ENCODE results near the gene NLRP1.

Gene NLRP1

DNA sequence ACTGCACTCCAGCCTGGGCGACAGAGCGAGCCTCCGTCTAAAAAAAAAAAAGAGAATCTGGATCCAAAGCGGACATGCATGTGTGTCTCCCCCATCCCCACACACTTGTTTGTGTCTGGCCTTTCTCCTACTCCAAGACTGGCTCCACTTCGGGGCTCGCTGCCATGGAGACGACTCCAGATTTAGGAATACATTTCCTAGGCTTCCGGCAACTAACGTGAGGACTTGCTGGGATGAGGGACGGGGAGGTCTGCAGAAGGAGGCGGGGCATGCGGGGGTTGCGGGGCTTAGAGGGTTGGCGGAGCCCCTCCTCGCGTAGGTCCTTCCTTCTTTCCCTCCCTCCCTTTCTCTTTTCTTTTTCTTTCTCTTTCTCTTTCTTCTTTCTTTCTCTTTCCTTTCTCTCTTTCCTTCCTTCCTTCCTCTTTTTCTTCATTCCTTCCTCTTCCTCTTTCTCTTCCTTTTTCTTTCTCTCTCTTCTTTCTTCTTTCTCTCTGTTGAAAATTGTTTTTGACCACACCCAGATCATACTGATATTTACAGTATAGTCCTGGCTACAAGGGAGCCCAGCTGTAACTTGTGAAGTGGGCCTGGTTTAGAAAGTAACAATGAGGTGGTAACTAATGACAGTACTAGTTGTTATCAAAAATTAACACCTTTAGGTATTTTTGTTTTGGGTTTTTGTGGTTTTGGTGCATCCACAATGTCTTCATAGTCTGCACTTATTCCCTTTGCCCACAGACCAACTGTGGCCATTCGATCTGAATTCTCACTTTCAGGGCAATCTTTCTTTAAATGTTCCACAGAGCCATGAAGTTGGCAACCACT is 72.7 kb downstream of the NLRP1 start:
- no peak for DNase-seq

DNA sequence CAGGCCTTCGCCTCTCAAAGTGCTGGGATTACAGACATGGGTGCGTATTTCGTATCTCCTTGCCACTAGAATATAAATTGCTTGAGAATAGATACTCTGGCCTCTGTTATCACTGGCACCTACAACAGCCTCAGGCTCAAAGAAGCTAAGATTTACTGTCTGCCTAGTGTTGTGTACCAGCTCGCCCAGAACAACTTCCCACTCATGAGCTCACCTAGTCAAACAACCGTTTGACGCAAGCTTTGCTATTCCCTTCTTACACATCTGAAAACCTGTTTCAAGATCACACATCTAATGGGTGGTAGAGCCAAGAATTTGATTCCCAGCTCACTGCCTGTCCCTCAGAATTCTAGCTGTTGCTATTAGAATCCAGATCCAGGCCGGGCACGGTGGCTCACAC is 73.5 kb downstream of the NLRP1 start:
- DNase-seq = no peak

DNA sequence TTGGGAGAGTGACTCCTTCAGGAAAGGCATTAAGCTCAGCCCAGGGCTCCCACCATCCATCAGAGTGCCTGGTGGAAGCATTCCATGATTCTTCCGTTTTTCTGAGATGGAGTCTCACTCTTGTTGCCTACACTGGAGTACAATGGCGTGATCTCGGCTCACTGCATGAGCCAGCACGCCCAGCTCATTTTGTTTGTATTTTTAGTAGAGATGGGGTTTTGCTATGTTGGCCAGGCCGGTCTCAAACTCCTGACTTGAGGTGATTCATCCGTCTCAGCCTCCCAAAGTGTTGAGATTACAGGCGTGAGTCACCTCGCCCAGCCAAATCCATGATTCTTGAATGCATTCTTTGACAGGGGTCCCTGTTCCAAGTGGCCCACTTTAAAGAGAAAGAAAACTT is 74.8 kb downstream of the NLRP1 start:
- no peak for DNase-seq

DNA sequence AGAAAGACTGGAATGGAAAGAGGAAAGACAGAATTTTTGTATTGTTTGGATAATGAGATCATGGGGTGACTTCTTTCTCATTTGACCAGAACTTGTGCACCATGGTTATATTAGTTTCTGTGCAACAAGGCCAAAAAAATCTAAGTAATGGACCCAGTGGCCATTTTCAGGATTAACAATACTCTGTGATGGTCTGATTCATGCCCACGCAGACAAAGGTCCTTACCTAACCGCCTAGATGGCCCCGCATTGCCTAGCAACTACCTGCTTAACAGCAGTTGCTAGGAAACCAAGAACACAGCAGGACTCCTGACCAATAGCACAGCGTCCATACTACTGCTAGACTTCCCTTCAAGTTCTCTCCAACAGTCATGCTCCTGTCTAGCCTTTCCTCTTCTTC is 75.5 kb downstream of the NLRP1 start:
- no peak for DNase-seq

DNA sequence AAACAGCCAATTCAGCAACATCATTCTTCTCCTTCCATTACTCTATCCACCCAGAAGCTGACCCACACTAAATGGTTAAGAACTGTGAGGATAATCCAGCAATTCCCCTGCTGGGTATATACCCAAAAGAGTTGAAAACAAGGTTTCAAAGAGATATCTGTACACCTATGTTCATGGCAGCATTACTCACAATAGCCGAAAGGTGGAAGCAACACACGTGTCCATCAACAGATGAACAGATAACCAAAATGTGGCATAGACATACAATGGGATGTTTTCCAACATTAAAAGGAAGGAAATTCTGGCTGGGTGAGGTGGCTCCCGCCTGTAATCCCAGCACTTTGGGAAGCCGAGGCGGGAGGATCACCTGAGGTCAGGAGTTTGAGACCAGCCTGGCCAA is 78.0 kb downstream of the NLRP1 start:
- DNase-seq = no peak

DNA sequence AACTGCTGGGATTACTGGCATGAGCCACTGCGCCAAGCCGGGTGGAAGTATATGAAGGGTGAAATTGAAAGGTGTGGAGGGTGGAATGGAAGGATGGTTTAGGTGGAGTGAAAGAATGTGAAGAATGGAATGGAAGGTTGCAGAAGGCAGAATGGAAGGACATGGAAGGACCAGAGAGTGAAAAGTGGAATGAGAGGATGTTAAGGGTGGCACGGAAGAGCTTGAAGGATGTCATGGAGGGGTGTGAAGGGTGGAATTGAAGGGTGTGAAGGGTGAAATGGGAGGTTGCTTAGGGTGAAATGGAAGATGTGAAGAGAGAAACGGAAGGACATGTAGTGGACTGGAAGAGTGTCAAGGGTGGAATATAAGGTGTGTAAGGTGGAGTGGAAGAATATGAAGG is 81.8 kb downstream of the NLRP1 start:
- no peak for DNase-seq

DNA sequence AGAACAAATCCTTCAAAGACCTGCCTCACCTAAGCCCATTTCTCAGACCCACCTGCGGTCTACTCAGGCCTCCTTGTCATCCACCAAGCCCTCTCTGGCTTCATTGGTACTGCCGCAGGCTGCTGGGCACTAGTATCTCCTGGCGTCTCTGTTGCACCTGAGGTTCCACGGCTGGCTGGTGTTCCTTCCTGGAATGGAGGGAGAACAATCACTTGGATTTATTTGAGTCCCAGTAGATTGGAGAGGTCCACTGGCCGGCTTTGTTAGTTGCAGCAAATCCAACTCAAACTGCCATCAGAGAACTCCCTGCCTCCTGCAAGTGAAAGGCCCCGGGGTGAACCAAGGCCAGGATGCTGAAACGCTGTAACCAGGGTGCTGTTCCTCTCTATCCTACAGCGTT is 82.6 kb downstream of the NLRP1 start:
- DNase-seq = no peak

DNA sequence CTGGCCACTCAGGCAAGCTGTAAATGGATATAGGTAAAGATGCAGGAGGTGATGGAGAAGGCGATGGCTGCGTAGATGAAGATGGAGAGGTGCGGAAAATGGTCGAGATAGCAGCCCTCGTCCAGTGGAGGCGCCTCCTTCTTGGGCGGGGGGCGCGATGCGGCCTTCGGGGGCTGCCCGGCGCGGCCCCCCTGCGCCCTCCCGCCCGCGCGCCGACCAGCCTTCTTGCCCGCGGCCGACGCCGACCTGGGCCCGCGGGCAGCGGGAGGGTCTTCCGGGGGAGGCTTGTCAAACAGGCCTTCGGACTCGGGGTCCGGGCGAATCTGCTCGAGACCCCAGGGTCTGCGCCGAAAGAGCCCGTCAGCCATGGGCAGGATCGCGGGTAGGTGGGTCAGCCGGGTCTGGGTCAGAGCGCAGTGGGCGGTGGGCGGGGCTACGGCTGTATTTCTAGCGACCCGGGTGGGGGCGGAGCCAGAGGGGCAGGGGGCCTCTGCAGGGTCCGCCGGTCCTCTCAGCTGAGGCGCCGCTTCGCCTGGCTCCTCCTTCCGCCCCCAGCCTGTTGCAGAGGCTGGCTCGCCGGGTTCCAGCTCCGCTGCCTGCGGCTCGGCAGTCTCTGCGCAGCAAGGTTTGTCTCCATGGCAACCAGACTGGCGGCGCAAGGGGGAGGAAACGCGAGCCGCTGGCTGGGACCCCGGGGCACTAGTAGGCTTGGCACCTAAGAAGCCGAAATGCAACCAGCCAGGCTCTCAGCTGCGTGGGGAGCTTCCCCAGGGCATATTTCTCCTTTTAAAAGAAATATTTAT is 83.5 kb downstream of the NLRP1 start:
- peak; percentile 85 to 88 for DNase-seq

DNA sequence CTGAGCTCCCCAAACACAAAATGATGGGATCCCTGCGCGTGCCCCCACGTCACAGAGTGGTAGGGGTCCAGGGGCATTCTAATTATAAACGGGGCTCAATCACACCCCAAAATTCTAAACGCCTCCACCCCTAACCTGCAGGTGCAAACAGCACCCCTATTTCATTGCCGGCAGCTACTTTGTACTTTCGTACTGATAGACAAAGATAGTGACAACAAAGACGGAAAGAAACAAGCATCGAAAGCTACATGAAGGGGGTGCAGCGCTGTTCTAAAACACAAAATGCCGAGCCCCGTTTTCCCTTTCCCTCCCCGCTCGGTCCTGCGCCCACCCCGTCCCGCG is 84.1 kb downstream of the NLRP1 start:
- no peak for DNase-seq

DNA sequence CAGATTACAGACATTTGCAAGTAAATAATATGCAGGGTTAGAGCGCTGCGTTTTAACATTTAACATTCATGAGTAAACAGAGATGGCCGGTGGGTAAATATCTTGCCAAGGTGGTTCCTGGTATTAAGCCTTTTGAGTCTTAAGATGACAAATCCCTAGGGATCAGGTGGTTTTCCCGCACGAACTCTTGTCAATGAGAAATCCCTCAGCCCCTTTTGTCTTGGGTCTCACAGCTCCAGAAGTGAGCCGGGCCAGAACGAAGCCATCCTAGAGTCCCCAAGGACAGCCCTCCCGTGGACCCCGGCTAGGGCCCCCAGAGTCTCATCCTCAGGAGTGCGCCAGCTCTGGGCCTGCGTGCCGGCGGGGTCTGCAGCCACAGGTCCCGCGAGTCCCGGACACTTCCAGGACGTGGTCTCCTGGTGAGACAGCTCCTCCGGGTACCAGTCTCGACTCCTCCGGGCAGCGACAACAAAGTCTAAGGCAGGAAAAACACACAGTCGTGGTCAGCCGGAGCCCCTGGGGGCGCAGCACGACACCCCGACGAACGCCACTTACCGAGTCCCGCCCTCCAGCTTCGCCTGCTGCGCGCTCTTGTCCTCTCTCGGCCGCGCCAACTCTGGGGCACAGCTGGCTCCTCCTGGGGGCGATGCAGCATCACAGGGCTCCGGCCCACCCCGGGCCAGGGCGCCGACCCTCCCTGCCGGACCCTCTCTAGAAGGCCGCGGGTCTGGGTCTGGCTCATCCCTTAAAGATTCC is 84.7 kb downstream of the NLRP1 start:
- no peak for DNase-seq

DNA sequence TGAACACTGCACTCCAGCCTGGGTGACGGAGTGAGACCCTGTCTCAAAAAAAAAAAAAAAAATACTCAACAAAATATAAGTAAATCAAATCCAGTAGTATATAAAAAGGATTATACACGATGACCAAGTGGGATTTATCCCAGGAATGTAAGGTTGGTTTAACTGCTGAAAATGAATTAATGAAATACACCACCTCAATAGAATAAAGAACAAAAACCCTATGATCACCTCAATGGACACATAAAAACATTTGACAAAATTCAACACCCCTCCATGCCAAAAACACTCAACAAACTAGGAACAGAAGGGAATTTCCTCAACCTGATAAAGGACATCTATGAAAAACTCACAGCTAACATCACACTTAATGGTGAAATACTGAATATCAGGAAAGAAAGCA is 91.3 kb downstream of the NLRP1 start:
- no peak for DNase-seq

DNA sequence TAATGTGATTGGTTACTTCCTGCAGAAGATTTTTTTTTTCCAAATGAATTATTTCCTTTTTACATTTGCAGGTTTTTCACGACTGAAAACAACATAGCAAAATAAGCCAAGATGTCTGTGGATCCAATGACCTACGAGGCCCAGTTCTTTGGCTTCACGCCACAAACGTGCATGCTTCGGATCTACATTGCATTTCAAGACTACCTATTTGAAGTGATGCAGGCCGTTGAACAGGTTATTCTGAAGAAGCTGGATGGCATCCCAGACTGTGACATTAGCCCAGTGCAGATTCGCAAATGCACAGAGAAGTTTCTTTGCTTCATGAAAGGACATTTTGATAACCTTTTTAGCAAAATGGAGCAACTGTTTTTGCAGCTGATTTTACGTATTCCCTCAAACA is 95.6 kb downstream of the NLRP1 start:
- no peak for DNase-seq

DNA sequence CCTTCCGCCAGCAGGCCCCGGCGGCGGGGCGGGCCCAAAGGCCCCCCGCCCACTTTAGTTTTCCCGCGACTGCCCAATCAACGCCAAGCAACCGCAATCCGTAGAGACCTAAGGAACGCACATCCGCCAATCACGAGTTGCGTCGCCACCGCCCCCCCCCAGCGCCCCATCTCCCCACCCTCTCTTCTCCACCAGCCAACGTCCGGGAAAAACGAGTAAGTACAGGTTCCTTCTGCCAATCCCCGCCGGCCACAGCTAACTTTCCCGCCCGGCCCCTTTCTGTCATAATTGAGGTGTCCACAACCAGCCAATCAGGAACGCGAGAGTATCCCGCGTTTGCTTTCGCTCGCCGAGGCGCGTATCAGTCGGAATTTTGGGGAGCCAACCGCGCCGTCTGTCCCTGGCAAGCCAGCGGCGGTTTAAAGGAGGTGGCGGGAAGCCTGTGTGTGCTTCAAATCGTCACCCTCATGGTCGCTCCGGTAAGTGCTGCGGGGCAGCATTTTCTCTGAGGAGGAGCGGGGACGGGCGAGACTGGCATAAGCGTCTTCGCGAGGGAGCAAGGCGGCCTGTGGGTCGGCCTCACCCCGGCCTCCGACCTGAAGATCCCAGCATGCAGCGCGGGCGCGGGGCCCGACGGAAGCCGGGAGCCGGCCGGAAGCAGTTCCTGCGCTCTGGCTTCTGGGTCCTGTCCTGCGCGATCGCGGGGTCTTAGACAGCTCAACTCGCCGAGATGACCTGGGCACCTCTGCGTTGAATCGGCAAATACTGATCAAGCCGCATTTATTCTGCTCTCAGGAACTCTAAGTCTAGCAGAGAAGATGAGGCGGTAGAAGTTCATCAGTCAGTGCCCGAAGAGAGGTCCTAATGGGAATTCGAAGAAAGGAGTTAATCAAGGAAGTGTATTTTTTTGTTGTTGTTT is 97.8 kb downstream of the NLRP1 start, which contains the start of gene MIS12:
Gene MIS12 (plus strand): TSS at position 361 of the 919 bp plus-strand sequence. CDS start 2,297 bp downstream, outside the sequence.
- DNase-seq = peak; percentile 99

DNA sequence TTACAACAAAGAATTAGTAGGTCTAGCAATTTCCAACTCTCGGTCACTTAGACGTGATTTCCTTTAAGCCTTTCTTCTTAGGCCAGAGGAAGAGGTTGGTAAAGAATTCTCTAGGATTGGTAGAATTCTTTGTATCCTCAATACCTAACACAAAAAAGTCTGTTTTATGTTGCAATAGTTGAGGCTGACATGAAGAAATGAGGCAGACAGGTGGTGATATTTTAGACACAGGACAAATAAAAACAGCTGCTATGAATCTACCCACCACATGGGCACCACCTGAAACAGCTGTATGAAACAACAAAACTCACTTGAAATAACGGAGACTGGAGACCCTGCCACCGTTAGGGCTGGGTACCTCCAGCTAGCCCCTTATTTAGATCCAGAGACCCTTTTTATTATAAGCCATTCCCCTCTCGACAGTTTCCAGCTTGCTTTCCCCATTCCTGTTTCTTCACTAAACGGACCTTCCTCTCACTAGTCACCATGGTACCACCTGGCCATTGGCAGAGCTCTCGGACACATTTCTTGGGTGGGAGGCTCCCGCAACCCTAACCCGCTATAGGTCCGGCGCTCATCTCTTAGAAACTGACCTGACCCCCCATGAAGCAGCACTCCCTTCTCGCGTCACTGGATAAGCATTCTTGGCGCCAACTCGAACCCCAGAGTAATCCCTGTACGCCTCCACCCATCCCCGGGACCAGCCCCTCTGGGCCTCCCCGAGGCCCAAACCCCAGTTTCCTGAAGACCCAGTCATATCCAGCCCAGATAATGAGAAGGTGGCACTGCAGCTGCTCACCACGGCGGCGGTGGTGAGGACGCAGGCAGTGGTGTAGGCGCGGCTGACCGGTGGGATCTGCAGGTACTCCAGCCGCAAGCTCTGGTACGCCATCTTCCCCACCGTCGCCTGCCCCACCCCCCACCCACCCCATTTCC is 98.8 kb downstream of the NLRP1 start, which contains the start of gene DERL2:
Gene DERL2 (minus strand): TSS at position 909 of the 936 bp plus-strand sequence. CDS start 17 bp downstream, at position 892.
- no peak for DNase-seq

DNA sequence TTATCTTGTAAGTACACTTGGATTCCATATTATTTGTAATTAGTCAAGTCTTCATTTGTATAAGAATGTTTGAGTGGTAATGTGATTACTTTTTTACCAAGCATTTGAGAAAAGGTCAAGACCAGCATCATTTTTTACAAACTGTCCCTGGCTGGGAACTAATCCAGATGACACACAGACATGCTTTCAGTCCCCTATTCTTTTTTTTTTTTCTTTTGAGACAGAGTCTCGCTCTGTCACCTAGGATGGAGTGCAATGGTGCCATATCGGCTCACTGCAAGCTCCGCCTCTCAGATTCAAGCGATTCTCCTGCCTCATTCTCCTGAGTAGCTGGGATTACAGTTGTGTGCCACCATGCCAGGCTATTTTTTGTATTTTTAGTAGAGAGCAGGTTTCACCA is 102.9 kb downstream of the NLRP1 start:
- no peak for DNase-seq

DNA sequence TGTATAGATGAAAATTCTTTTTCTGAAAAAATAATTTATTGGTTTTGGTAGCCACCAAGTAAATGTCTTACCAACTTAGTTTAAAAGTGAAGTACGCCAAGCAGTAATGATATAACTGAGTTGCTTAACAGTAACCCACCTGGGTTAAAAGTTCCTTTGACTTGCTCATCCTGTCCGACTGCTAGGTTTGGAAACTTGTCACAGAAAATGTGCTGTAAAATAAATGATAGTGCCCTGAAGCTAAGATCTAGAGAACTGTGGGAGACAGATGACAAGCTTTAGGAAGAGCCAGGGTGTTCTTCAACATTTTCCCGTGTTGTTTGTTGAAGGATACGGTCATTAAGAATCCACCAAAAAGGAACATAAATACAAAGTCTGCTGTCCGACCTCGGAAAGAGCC is 103.3 kb downstream of the NLRP1 start:
- no peak for DNase-seq

DNA sequence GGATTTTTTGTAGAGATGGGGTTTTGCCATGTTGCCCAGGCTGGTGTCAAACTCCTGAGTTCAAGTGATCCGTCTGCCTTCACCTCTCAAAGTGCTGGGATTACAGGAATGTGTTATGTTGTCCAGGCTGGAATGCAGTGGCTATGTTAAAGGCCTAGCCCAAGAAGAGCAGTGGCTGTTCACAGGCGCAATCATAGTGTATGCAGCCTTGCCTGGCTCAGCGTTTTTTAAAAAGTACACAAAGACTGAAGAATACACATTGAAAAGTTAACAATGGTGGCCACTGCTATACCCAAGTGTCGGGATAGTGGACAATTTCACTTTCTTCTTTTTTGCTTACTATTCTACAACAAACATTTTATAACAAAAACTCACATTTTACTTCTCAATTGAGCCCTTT is 105.3 kb downstream of the NLRP1 start:
- DNase-seq = no peak

DNA sequence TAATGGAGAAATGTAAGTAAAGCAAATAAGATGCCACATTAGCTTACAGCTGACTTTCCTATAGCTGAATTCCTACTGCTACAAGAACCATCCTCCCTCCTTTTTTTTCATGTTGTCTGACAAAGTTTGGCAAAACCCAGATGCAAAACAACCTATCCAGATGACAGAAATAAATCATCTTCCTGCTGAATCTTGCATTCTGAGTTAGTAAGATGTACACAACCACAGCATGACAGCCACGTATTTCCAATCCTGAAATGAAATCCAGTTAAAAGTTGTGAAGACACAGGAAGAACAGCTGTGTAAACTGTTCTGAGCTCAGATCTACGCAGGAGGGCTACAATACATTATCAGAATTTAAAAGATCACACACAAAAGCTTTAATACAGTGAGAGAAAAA is 110.4 kb downstream of the NLRP1 start:
- no peak for DNase-seq

DNA sequence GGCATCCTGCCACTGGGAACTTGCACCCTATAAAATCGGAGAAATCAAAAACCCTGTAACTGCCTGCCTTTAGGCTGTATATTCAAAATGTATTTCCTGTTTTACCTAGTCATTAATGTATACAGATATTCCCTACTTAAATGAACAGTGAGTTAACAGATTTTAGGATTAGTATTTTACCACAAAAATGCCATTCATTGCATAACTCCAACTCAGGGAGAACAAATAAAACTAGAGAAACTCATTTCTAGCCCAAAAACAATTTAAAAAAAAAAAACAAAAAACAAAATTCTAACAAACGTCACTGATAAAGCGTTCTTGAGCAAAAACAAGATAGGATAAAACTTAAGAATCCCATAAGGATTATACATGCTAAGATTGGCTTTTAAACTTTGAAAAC is 111.8 kb downstream of the NLRP1 start:
- DNase-seq = no peak

DNA sequence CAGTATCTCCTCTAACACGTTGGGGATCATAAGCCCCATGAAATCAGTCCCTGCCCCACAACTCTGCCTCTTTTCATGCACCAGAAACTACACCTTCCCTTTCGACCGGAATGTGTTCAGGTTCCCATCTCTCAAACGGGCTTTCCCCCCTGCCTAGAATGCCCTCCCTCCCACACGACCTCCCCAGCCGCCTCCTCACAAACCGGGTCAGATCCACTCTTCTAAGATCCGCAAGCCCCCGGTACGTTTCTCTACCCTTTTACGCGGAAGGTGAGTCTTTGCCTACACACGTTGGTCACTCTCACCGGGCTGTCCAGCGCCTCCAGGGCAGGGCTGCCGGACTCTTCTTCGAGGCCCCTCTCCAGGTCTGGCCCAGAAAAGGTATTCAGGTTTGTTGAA is 116.2 kb downstream of the NLRP1 start:
- no peak for DNase-seq

DNA sequence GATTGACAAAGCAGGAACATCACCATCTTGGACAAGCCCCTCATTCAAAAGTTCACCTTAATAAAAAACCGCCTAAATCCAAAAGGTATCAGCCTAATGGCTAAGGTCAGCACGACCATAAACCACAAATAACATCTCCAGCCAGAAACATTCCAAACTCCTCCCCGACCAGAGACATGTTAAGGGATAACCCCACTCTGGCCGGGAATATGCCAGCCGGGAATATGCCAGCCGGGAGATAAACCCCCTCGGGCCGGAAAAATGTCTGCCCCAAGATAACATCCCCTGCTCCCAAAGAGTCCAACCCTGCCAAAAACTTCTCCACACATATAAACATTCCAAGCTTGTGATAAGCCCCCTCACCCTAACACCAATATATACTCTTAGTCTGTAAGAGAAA is 116.9 kb downstream of the NLRP1 start:
- no peak for DNase-seq

All from CD4-positive, alpha-beta T cell treated with Interleukin-4 for 1 hour (primary cell).